ENCODE results near the gene SERPINB1. TPM values are rescaled to one million over a fixed set of nuclear protein-coding genes. Genes with fewer than 3 reads are reported as not detected.
"Not testable (repeated sequence)": the region's sequence is repeated elsewhere in the genome, so short reads cannot be mapped to it uniquely, and the experiment has no call there.

The SERPINB1 gene
- polyA plus RNA-seq, 1 donor = 14.4 TPM

GRCh38 chr6:2810092-2810671 lies 31.5 kb downstream of the SERPINB1 start:
- DNase-seq = no peak

DNA sequence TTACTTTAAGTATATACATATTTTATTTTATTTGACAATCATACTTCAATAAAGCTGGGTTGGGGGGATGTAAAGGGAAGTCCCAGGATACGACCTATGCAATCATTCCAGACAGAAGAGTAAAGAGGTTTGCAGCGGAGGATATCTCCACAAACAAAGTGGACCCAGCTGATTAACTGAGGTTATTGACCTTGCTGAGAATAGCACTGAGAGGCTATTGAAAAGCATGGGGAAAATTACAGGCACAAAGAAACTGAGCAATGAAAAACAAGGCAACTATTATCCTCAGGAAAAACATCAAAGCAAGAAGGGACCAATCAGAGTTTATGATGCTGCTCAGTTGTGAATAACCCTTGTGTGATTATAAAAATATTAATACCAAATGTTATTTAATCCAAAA lies 32.6 kb downstream of the SERPINB1 start:
- DNase-seq = no peak

DNA sequence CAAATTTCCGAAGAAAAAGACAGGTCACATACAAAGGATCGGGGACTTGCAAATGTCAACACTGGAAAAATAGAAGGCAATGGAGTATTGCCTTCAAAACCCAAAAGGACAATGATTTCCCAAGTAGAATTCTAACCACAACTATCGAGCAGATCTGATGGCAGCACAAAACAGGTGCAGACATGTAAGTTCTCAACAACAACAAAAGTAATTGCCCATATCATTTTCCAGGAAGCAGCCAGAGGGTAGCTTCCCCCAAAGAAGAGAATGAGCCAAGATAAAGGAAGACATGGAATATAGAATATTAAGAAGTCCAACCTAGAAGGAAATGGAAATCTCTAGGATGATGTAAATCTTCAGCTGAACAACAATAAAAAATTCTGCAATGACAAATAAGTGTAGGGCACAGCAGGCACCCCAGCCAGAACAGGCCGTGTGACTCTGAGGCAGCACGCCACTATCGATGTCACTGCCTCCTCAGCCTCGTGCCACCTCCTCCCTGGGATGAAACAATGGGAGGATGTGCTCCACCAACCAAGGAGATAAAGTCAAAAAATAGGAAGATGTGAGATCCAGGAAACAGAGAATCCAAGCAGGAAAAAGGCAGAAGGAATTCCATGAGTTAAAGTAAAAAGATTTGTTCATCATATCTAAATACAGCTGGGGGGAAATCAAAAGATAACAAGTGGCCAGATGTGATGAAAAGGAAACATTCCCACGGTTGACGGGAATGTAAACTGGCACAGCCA lies 34.1 kb downstream of the SERPINB1 start:
- no peak for DNase-seq

DNA sequence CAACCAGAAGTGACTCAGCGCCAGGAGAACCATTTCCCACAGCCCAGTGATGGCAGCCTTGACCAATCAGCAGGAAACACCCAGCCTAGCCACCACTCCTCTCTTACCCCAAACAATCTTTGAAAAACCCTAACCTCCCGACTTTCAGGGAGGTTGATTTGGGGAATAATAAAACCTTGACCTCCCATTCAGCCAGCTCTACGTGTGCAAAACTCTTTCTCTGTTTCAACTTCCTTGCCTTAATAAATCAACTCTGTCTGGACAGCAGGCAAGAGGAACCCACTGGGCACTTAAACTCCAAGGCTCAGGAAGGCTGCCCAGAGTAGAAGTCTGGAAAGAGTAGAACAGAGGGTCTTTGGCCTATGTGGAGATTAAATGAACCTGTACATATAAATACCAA lies 35.0 kb downstream of the SERPINB1 start:
- no peak for DNase-seq

DNA sequence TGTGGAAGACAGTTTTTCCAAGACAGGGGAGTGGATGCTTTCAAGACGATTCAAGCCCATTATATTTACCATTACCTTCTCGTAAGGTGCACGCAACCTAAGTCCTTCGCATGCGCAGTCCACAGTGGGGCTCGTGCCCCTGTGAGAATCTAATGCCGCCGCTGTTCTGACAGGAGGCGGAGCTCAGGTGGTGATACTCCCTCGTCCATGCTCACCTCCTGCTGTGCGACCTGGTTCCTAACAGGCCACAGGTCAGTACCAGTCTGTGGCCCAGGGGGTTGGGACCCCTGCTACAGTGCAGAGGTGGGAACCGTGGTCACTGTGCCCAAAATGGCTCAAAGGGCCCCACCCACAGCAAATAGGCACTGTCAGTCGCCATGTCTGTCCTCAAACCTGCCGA lies 36.6 kb downstream of the SERPINB1 start:
- DNase-seq = no peak

DNA sequence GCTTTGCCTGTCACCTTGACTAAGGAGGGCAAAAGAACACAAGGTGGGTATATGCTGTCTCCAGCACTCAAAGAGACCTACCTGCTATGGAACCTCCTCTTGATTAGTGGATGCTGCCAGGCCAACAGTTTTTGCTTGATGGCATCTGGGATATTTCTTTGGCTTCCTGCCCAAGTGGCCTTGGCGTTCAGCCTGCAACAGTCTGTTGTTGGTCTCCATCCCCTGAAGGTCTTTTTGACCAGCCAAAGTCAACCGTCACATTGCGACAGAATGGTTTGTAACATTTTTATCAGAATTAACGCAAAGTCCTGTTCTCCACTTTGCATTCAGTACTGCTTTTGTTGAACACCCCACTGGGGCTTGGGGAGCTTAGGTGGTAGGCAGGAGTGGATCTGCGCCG lies 37.1 kb downstream of the SERPINB1 start:
- no peak for DNase-seq

GRCh38 chr6:2803731-2804429 lies 37.8 kb downstream of the SERPINB1 start:
- no peak for DNase-seq

DNA sequence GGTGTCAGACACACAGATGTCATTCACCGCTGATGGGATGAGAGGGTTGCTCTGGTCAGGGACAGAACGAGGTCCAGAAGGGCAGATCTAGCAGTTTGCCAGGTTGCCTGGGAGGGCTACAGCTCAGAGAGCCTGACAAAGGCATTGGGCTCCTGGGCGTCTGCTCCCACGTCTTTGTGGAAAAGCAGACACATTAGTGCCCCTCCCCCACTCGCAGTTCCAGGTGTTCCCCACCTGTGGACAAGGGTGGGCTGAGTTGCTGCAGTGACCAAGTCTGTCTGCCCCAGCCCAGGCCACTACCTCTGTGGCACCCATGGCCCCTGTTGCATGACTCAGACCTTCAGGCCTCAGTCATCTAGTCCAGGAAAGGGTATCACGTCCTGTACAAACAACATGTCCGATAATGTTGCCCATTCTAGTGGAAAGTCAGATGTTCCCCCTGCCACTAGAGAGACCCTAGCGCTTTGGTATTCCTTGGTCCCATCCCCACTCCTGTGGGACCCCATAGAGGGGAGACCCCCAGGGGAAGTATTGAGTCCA lies 39.1 kb downstream of the SERPINB1 start:
- no peak for DNase-seq

DNA sequence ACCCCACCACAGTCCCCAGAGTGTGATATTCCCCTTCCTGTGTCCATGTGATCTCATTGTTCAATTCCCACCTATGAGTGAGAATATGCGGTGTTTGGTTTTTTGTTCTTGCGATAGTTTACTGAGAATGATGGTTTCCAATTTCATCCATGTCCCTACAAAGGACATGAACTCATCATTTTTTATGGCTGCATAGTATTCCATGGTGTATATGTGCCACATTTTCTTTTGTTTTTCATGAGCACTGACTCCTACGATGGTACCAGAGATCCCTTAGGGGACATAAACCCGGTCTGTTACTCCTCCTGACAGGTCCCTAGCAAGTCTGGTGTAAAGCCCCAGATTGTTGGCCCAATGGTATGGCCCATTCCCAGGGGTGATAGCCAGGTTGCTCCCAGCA lies 40.0 kb downstream of the SERPINB1 start:
- not testable (repeated sequence) for DNase-seq

DNA sequence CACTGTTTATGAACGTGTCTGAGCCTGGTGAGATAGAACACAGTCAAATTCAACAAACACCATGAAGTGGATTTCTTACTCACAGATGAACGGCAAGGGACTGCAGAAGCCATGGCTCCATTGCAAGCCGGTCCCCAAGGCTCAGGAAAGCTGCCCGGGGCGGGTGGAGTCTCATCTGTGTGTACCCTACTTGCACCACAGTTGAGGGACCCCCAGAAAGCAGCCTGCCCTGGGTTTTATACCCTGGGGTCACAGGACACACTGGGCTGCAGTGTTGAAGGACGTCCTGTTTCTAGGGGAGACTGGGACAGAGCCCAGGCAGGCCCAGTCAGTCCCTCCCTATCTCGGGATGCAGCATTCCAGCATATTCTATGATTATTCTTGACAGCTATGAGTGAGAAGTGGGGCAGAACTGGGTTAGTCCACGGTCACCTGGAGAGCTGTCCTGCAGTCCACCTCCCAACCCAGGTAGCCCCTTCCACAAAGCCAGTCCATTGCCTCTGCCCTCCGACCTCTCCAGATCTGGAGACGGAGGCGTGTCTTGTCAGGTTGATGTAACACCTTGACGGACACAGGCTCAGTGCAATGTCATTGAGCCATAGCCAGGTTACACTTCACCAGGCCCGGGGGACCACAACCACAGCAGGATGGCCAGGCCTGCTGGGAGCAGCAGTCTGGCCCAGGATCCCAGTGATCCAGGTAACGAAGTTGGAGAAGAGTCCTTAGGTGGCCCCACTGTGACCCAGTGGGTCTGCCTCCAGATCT lies 40.9 kb downstream of the SERPINB1 start:
- no peak for DNase-seq

DNA sequence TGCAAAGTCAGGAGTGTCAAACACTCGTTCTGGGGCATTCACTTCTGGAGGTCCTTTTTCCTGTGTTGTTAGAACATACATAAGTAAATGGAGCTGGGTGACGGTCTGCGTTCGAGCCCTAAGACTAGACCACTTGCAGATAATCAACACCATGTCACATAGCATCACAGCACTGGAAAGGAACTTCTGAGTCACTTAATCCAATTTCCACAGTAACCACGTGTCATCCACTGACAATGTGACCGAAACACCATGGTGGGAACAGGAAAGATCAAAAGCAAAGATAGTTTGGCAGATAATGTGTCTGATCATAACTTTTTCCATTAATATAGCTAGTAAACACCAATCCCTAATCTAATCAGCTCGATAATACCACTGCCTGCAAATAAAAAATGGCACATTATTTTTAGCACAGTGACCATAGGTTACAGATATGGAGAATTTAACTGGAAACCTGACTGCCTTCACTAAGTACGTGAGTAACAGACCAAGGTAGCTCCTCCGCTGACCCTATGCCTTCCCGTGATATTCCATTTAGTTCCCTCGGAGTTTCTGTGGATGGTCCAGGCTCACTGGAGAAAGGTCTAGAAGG lies 41.6 kb downstream of the SERPINB1 start:
- no peak for DNase-seq

DNA sequence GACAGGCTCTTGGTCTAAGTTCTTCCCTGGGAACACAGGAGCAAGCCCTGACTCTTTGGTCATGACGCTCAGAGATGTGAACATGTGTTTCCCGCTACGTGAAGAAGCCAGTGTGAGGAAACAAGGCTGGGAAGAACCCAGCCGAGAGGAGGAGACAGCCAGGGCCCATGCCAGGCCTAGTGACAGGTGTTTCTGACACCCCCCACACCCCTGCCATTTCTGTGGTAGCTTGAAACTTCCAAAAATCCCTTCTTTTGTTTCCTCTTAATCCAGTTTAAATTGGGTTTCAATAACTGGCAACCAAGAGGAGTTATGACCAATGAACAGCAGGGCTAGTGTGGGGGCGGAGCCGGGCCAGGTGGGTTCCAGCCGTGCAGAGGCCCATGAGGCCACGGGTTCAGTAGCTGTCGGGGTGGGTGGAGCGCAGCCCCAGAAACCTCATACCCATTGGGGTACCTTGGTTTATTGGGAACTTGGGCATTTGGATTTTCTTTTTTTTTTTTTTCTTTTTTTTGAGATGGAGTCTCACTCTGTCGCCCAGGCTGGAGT lies 43.0 kb downstream of the SERPINB1 start:
- DNase-seq = no peak

GRCh38 chr6:2797564-2798031 lies 44.1 kb downstream of the SERPINB1 start:
- no peak for DNase-seq

DNA sequence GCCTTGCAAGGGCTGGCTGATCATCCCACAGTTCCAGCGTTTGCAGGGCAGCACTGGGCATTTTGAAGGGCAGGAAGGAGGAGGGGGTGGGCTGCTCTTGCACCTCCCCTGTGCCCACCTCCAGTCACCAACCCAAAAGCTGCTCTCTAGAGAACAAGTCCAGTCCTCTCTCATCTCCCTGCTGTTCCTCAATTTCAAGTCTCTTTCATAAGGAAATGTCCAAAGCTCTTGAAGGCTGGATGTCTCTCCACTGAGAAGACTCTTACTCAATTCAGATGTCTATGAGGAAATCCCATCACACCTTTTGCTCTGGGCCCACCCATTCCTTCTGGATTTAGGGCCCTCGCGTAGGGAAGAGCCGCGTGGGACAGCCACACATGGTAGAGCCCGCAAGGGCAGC lies 44.8 kb downstream of the SERPINB1 start:
- DNase-seq = no peak

- DNase-seq = no peak
These were observed 45.7 kb downstream of the SERPINB1 start for GRCh38 chr6:2795956-2796355.

GRCh38 chr6:2795162-2795561 lies 46.5 kb downstream of the SERPINB1 start:
- no peak for DNase-seq

GRCh38 chr6:2794171-2794730 lies 47.4 kb downstream of the SERPINB1 start:
- DNase-seq = no peak

DNA sequence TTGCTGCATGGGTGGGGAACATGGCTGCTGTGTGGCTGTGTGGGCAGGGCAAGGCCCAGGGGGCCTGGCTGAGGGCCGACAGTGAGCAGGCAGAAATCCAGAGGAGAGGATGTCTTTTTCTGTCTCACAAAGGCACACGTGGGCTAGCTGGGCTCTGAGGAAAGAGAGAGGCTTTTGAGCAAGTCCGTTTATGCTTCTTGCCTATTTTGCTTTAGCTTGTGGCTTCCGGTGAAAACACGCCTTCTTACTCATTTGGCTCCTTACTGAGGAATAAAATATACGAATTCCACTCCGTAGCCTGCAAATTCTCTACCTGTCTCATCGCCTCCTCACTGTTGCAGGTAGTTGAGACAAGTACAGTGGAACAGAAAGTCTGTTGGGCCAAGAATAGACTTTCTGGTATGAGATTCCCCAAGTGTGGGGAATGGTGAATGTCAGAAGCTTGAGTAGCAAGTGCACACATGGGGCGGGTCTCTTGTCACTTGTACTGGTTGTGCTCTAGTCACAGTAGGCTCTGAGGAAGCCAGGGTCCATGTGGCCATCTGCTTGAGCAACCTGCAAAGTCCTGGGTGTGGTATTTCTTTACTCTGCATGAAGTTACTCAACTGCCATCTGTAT lies 48.0 kb downstream of the SERPINB1 start:
- DNase-seq = no peak

DNA sequence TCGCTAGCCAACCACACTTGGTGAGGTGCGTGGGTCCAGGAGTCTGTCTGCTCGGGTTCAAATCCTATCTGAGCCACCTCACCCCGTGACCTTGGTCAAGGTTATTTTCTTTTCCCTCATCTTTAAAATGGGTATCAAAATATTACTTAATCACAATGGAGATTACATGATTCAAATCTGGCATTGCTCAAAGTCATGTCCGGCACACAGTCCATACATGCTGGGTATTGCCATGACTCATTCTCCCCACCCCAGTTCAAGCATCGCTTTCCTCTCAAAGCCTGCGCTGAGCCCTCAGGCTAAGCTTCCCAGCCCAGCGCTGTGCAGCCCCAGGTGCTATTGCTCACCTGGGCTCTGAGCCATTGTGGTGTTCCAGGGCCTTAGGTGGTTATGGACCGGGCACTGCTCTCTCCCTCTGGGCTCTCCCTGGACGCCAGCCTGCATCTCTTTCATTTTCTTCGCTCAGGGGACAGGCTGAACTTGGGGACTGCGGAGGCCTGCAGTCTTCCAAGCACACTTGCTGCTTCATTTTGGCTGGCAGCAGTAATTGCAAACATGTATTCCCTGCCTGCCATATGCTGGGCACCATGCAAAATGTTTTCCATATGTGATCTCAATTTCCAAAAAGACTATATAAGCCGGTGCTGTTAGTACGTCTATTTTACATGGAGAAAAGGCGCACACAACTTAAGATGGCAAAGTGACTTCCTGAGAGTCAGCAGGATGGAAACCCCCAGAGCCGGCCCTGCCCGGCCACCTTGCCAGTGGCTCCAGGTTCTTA lies 49.1 kb downstream of the SERPINB1 start:
- no peak for DNase-seq

- no peak for DNase-seq
These were observed 50.2 kb downstream of the SERPINB1 start for GRCh38 chr6:2791450-2791974.

All from hindlimb muscle (tissue), 1 donor.